Effector memory CD8-positive, alpha-beta T cell (primary cell): Measurements from ENCODE around the gene AIM2.

ENCODE experiments used
- ATAC-seq: fragments of 150-1000 bp; cut with Tn5 transposase; replicated peaks from 2 replicates; pipeline ENCODE4 v1.10.0; 2021; ENCODE audit warnings: mild to moderate bottlenecking, moderate library complexity
- DNase-seq, 3 experiments: peaks; one replicate each; pipeline ENCODE4 v3.0.0; 2021
- H3K27ac Mint-ChIP-seq, 2 donors: one replicate each; pipeline ENCODE4 v1.8.0; 2022; ENCODE audit warnings: mild to moderate bottlenecking in 2 of 2, mixed read lengths in 2 of 2, moderate library complexity in 2 of 2
- H3K27me3 Mint-ChIP-seq, 2 donors: one replicate each; pipeline ENCODE4 v1.8.0; 2022; ENCODE audit warnings: mixed read lengths in 2 of 2
- H3K36me3 Mint-ChIP-seq: one replicate; pipeline ENCODE4 v1.8.0; 2022; ENCODE audit warnings: mild to moderate bottlenecking, moderate library complexity, mixed read lengths; ENCODE audit not compliant: insufficient read depth
- H3K4me1 Mint-ChIP-seq, 2 donors: one replicate each; pipeline ENCODE4 v1.8.0; 2022; ENCODE audit warnings: low read depth in 2 of 2, mixed read lengths in 2 of 2
- H3K4me3 Mint-ChIP-seq, 2 donors: one replicate each; pipeline ENCODE4 v1.8.0; 2022; ENCODE audit warnings: mild to moderate bottlenecking in 2 of 2, mixed read lengths in 2 of 2, moderate library complexity in 2 of 2
- H3K9me3 Mint-ChIP-seq, 2 donors: one replicate each; pipeline ENCODE4 v1.8.0; 2022; ENCODE audit warnings: mixed read lengths in 2 of 2

AIM2 gene

DNA sequence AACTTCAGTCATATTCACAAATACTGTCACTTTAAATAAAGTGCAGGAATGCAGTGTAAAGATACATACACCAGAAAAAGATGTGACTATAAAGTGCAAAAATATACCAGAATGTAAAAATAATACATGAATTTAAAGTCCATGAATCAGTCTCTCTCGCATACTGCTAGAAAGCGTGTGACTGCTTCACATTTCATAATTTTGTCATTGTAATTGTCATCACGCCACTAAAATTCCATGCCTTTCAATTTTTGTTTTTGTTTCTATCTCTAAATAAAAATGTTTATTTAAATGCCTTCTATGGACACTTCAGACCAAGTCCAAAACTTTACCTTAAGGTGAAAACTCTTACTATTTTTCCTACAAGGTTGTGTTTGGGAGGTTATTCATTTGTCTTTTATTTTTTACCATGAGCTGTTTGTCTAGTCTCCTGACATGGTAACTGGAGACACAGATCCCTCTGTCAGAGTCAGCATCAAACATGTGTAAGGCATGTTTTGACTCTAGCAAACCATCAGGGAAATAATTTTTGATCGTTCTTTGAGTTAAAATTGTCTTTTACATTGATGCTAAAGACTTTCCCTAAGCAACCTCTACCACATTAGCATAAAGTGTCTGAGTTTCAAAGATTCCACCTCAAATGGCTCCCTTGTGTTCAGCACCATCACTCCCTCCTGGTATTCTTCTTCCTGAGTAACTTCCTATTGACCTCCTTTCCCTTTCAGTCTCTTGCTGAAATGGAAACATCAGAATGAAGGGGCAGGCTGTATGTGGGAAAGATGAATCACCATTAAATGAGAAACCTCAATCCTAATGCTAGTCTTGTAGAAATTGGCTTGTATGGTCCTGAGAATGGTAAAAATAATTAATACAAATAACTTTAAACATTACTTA lies 14.0 kb upstream of the AIM2 start:
- ATAC-seq, result no peak
- no peaks in the 10 kb centered on the region for H3K36me3 Mint-ChIP-seq
- no peak overlapping the region for H3K4me3 Mint-ChIP-seq
- H3K9me3 Mint-ChIP-seq, result no peaks in the 10 kb centered on the region
- H3K27ac Mint-ChIP-seq, result no peak overlapping the region
- H3K4me1 Mint-ChIP-seq, result peaks cover 6 to 14% of the 10 kb centered on the region in 2 donors
- no peak for DNase-seq
- peaks cover 0 to 2% of the 10 kb centered on the region in 2 donors for H3K27me3 Mint-ChIP-seq

GRCh38 chr1:159089184-159089791 lies 12.7 kb upstream of the AIM2 start:
- H3K9me3 Mint-ChIP-seq, result no peaks in the 10 kb centered on the region
- H3K4me1 Mint-ChIP-seq, result peaks cover 6 to 14% of the 10 kb centered on the region in 2 donors
- H3K36me3 Mint-ChIP-seq, result no peaks in the 10 kb centered on the region
- no peak overlapping the region for H3K4me3 Mint-ChIP-seq
- no peak overlapping the region for H3K27ac Mint-ChIP-seq
- H3K27me3 Mint-ChIP-seq, result no peaks in the 10 kb centered on the region
- peak in 2 of 3 experiments; percentile 26 to 46 for DNase-seq
- peak; percentile 39 for ATAC-seq

DNA sequence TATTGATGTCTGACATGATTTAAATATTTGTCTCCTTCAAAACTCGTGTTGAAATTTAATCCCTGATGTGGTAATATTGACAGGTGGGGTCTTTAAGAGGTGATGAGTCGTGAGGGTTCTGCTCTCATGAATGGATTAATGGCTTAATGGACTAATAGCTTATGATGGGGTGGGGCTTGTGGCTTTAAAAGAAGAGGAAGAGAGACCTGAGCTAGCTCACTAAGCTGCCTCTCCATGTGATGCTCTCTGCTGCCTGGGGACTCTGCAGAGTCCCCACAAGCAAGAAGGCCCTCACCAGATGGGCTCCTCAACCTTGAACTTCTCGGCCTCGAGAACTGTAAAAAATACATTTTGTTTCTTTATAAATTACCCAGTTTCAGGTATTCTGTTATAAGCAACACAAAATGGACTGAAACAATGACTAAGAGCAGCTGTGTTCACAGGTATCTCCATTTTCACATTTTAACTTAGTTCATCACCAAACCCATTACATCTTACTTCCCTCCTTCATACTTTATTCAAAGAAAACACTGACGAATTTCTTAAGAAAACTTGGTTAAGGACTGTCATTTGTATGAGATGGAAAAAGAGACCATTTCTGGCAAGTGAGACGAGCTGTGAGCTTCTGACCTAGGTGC lies 12.1 kb upstream of the AIM2 start:
- no peak overlapping the region for H3K4me3 Mint-ChIP-seq
- DNase-seq (no peak), ATAC-seq (no peak)
- no peaks in the 10 kb centered on the region for H3K9me3 Mint-ChIP-seq
- H3K36me3 Mint-ChIP-seq, result no peaks in the 10 kb centered on the region
- H3K27me3 Mint-ChIP-seq, result no peaks in the 10 kb centered on the region
- peaks cover 6 to 14% of the 10 kb centered on the region in 2 donors for H3K4me1 Mint-ChIP-seq
- H3K27ac Mint-ChIP-seq, result no peak overlapping the region

- ATAC-seq, result no peak
- Mint-ChIP-seq H3K36me3 (no peaks in the 10 kb centered on the region), H3K4me3 (no peak overlapping the region), H3K4me1 (peaks cover 6 to 14% of the 10 kb centered on the region in 2 donors), H3K9me3 (no peaks in the 10 kb centered on the region), H3K27me3 (no peaks in the 10 kb centered on the region), H3K27ac (no peak overlapping the region)
- DNase-seq, result no peak
Measured at GRCh38 chr1:159088050-159088449, 11.5 kb upstream of the AIM2 start.

GRCh38 chr1:159084867-159085266 lies 8.3 kb upstream of the AIM2 start:
- H3K4me3 Mint-ChIP-seq, result no peak overlapping the region
- DNase-seq (no peak), ATAC-seq (no peak)
- no peaks in the 10 kb centered on the region for H3K36me3 Mint-ChIP-seq
- H3K27ac Mint-ChIP-seq, result no peak overlapping the region
- H3K27me3 Mint-ChIP-seq, result peaks cover 5 to 7% of the 10 kb centered on the region in 2 donors
- H3K9me3 Mint-ChIP-seq, result no peaks in the 10 kb centered on the region
- peaks cover 0 to 1% of the 10 kb centered on the region in 2 donors for H3K4me1 Mint-ChIP-seq

- H3K4me3 Mint-ChIP-seq, result no peak overlapping the region
- no peak for DNase-seq
- H3K36me3 Mint-ChIP-seq, result no peaks in the 10 kb centered on the region
- H3K4me1 Mint-ChIP-seq, result peaks cover 0 to 1% of the 10 kb centered on the region in 2 donors
- ATAC-seq, result no peak
- H3K27ac Mint-ChIP-seq, result no peak overlapping the region
- peaks cover 5 to 7% of the 10 kb centered on the region in 2 donors for H3K27me3 Mint-ChIP-seq
- H3K9me3 Mint-ChIP-seq, result no peaks in the 10 kb centered on the region
Measured at GRCh38 chr1:159084152-159084551, 7.6 kb upstream of the AIM2 start.

DNA sequence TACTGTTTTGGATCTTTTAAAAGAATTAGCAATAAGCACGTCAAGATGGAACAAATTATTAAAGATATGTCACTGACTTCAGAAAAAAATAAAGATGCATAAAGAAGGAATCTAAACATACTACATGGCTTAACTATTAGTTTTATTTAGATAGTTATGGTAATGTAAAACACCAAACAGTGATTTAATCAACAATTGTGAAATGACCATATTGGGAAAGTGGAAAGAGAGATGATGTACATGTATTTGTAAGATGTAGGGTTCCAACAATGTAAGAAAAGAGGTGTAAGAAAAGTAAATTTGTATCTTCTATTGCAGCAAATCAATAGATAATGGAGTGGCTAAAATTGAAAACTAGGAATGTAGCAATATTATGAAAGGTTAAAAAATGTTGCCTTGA lies 6.4 kb upstream of the AIM2 start:
- Mint-ChIP-seq H3K36me3 (peaks cover 3% of the 10 kb centered on the region), H3K4me1 (peaks cover 2 to 4% of the 10 kb centered on the region in 2 donors), H3K4me3 (no peak overlapping the region), H3K27ac (no peak overlapping the region), H3K9me3 (no peaks in the 10 kb centered on the region), H3K27me3 (peaks cover 5 to 7% of the 10 kb centered on the region in 2 donors)
- ATAC-seq (no peak), DNase-seq (no peak)

DNA sequence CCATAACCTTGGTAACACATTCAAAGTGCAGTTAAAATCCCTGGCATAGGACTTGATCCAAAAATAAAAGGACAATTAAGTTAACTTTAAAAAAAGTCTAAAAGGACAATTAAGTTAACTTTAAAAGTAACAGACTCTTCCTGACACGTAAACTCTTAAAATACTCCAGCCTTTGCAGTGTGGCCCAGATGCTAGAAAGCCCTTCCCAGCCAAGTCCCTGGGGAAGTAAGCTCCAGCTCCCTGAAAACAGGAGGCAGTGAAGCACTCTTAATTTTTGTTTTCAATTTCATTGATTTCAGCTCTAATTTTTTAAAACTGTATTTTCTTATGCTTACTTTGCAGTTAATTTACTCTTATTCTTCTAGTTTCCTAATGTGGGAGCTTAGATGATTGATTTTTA lies 5.1 kb upstream of the AIM2 start:
- ATAC-seq, result no peak
- peaks cover 11% of the 10 kb centered on the region for H3K36me3 Mint-ChIP-seq
- H3K4me3 Mint-ChIP-seq, result no peak overlapping the region
- no peak overlapping the region for H3K27ac Mint-ChIP-seq
- H3K9me3 Mint-ChIP-seq, result no peaks in the 10 kb centered on the region
- DNase-seq, result no peak
- peaks cover 5 to 7% of the 10 kb centered on the region in 2 donors for H3K27me3 Mint-ChIP-seq
- H3K4me1 Mint-ChIP-seq, result peaks cover 14 to 15% of the 10 kb centered on the region in 2 donors

DNA sequence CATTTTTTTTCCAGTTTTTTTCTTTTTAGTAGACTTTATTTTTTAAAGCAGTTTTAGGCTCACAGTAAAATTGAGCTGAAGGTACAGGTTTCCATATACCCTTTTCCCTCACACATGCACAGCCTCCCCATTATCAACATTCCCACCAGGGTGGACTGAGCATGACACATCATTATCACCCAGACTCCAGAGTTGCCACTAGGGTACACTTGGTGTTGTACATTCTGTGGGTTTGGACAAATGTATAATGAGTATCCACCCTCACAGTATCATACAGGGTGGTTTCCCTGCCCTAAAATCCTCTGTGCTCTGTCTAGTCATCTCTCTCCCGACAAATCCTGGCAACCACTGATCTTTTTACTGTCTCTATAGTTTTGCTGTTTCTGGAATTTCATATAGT lies 3.0 kb upstream of the AIM2 start:
- H3K9me3 Mint-ChIP-seq, result no peaks in the 10 kb centered on the region
- no peak overlapping the region for H3K4me3 Mint-ChIP-seq
- ATAC-seq, result no peak
- peaks cover 5 to 7% of the 10 kb centered on the region in 2 donors for H3K27me3 Mint-ChIP-seq
- no peak overlapping the region for H3K27ac Mint-ChIP-seq
- no peak for DNase-seq
- H3K4me1 Mint-ChIP-seq, result peaks cover 22 to 24% of the 10 kb centered on the region in 2 donors
- H3K36me3 Mint-ChIP-seq, result peaks cover 13% of the 10 kb centered on the region

DNA sequence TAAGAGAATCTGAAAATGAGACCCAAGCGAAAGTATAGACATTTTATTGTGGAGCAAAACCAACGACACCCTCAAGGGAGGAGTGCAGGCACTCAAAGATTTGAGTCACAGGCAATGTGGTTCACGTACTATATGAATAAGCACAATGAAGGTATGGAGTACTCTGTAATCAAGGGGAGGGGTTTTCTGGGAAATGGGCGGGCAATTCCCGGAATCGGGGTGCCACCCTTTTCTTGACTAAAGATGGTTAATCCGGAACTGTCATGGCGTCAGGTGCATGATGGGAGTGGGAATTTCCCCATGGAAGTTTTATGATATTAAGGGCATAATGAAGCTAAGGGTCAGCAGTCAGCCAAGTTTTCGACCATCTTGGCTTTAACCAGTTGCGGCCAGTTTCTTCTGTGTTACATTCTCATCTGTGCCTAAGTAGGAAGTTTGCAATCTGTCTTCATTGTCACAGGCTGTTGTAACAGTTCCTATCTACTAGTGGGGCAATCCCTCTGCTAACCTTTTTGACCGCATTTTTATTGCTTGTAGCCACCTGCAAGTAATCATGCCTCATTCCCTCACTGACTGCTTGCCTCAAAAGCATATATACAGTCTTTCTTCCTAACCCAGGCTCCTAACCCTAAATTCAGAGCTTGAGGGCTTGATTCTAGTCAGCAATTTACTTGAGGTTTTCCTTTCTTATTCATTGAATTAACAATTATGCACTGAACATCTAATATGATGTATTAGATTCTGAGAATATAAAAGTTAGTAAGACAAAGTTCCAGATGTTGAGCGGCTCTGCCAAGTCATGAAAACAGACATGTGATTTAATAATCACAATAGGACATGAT lies 775 bp upstream of the AIM2 start:
- H3K4me3 Mint-ChIP-seq, result peak overlapping the region; percentile 74 to 81
- peaks cover under 1 to 2% of the 10 kb centered on the region in 2 donors for H3K27me3 Mint-ChIP-seq
- peak; percentile 83 to 86 (median 86) for DNase-seq
- peaks cover 20% of the 10 kb centered on the region for H3K36me3 Mint-ChIP-seq
- peaks cover 25 to 26% of the 10 kb centered on the region in 2 donors for H3K4me1 Mint-ChIP-seq
- peak overlapping the region; percentile 94 to 95 for H3K27ac Mint-ChIP-seq
- peak; percentile 68 for ATAC-seq
- H3K9me3 Mint-ChIP-seq, result no peaks in the 10 kb centered on the region

DNA sequence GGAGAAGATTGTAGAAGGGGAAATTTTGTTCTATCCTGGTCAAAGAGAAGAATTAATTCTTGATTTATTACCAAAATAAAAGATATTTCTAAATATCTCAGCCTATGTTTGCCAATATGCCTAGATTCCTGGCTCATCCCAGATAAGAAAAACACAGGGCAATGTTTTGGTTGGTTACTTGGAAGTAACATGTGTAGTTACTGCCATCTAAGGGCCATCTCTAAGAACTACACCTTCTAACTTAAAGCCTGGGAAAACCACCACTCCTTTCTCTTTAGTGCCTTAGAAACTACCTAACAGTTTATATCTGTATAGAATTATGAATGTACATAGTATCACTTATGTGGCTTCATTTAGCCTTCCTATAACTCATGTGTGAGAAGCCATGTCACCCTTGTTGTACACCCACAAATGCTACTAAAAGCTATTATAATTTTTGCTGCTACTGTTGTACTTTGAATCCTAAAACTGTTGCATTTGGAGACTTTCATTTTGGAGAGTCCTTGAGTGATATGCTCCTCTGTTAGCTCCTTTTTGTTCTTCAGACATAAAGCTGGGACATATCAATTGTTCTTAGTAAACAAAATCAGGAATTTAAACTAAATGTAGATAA lies 4.5 kb downstream of the AIM2 start:
- peaks cover 14% of the 10 kb centered on the region for H3K36me3 Mint-ChIP-seq
- ATAC-seq (no peak), DNase-seq (no peak)
- peaks cover 31 to 32% of the 10 kb centered on the region in 2 donors for H3K4me1 Mint-ChIP-seq
- no peaks in the 10 kb centered on the region for H3K27me3 Mint-ChIP-seq
- H3K4me3 Mint-ChIP-seq, result no peak overlapping the region
- H3K9me3 Mint-ChIP-seq, result no peaks in the 10 kb centered on the region
- peak overlapping the region; percentile 52 to 70 for H3K27ac Mint-ChIP-seq

DNA sequence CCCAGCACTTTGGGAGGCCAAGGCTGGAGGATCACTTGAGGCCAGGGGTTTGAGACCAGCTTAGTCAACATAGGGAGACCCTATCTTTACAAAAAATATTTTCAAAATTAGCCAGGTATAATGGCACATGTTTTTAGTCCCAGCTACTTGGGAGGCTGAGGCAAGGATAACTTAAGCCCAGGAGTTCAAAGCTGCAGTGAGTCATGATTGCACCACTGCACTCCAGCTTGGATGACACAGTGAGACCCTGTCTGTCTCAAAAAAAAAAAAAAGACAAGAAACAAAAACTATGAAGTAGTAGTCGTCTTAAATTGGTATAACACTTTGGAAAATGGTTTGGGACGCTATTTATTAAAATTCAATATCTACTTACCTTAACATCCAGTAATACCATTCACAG lies 7.7 kb downstream of the AIM2 start:
- Mint-ChIP-seq H3K4me1 (peaks cover 20 to 22% of the 10 kb centered on the region in 2 donors), H3K27me3 (no peaks in the 10 kb centered on the region), H3K9me3 (no peaks in the 10 kb centered on the region), H3K4me3 (no peak overlapping the region), H3K36me3 (peaks cover 13% of the 10 kb centered on the region), H3K27ac (peak overlapping the region in 1 of 2 donors; percentile 99)
- ATAC-seq, result no peak
- no peak for DNase-seq
